ENCODE results near the gene R3HDM1.
A peak's percentile ranks its signal among the peaks of the same experiment; 100 is the strongest.
"Not testable (repeated sequence)": the region's sequence is repeated elsewhere in the genome, so short reads cannot be mapped to it uniquely, and the experiment has no call there.

The R3HDM1 gene

DNA sequence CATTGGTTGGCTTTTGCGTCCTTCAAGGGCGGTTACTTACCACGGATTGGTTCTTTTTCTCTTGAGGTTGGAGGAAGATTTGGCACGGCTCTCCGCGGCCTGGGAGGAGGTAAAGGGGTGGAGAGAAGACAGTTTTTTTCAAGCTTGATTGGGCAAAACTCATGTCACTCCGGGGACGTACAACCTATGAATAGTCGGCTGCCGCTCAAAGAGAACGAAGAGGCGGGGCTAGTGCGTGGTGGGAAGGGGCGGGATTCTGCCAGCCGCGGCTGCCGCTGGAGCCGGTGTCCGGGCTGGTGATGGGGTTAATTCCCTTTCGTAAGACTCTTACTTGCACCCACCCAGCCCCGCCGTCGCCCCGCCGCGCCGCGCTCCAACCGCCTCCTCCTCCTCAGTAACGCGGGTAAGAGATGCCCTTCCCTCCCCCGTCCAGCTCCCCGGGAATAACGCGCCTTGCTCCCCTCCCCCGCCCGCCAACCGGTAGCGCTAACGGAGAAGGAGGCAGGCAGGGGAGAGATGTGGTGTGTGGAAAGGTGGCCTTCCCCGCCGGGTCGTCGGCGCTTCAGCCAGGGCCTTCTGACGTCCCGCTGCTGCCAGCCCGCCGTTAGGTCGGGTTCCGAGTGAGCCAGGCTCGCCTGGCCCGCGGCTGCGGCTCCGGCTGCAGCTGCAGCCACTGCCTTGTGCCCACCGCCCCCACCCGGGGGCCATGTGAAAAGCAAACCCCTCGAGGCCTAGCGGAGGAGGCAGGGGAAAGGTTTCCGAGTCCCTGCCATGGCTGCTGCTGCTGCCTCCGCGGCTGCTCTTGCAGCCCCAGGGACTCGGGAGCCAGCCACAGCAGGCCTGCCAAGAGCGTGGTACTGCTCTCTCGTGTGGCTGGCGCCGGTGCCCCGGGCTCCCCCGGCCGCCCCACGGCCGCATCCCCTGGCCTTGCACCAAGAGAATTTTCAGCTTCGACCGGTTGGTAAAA is at the start of gene R3HDM1:
Gene R3HDM1, plus strand, starts transcription at position 254 of the 967 bp plus-strand sequence. CDS start 73,362 bp downstream, outside the sequence.
- DNase-seq, result peak; percentile 95

DNA sequence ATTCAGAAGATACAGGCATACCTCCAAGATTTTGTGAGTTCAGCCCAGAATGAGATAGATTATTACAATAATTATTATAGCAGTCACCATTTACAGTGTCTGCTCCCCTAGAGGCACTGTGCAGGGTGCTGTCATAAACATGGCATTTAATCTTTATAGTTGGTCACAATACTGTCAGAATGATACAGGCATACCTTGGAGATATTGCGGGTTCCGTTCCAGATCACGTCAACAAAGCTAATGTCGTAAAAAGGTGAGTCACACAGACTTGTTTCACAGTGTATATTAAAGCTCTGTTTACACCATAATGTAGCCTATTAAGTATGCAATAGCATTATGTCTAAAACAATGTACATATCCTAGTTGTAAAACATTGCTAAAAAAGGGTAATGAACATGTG is 45.8 kb upstream of the R3HDM1 start:
- DNase-seq, result no peak

DNA sequence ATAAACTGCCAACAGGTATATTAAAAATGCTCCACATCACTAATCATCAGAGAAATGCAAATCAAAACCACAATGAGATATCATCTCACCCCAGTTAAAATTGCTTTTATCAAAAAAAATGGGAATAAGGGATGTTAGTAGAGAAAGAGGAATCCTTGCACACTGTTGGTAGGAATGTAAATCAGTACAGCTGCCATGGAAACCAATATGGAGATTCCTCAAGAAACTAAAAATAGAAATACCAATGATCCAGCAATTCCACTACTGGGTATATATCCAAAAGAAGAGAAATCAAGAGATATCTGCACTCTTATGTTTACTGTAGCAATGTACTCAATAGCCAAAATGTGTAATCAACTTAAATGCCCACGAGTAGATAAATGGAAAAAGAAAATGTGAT is 40.9 kb upstream of the R3HDM1 start:
- DNase-seq, result no peak

DNA sequence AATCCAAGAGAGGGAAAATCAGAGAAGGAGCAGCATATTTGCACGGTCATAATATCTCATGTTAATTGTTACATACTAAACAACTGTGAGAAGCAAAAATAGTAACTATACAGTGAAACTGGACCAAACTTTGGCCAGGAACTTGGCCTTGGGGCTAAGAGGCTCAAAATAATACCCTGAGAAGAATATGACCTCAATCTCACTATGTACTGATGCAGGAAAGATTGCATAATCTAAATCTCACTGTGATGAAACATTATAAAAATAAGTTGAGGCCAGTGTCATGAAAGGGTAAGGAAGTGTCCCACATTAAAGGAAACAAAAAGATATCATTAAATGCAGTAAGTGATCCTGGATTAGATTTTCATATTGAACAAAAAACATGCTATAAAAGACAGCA is 36.8 kb upstream of the R3HDM1 start:
- DNase-seq, result no peak

DNA sequence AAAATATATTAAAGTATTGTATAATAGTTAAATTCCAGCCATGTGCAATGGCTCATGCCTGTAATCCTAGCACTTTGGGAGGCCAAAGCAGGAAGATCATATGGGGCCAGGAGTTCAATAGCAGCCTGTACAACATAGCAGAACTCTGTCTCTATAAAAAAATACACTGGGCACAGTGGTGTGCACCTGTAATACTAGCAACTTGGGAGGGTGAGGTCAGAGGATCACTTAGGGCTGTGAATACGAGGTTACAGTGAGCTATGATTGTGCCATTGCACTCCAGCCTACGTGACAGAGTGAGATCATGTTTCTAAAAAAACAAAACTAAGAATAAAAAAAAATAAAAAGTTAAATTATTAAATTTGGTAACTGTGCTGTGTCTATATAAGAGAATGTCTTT is 36.4 kb upstream of the R3HDM1 start:
- DNase-seq, result no peak

DNA sequence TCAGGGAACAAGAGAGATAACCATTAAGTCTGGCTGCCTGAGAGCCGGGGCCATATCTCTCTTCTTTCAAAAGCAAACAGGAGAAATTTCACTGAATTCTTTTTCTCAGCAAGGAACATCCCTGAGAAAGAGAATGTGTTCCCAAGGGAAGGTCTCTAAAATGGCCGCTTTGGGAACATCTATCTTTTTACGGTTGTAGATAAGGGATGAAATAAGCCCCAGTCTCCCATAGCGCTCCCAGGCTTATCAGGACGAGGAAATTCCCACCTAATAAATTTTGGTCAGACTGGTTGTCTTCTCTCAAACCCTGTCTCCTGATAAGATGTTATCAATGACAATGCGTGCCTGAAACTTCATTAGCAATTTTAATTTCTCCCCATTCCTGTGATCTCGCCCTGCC is 32.7 kb upstream of the R3HDM1 start:
- DNase-seq, result not testable (repeated sequence)

DNA sequence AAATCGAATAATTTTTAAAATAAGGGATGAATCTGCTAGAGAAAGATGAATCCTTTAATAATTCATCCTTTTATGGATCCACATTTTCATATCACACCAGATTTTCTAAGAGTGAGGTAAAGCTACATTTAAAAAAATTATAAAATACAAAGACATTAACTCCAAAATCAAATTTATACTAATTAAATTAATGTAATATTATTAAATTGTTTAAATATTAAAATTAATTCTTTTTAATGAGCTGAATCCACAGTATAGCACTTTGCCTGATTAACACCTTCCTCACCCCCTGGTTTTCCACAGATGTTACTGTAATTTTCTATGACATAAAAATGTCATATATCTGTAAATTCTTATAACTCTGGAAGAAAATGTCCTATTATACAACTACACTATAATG is 26.5 kb upstream of the R3HDM1 start:
- no peak for DNase-seq

DNA sequence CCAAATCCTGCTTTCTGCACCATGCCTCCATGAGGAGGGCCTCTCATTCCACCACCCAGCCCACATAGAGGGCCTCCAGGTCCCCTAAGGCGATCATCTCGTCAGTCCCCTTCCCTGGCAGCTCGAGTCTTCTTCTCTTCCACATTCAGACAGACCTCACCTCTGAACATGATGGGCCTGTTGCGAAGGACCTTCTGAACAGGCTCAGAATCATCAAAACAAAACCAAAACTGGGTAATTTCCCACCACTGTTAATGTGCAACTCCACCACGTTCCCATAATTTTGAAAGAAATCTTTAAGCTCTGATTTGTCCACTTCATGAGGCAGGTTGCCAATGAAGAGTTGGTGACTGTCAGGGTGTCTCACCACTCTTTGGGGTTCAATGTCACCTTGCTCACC is 20.7 kb upstream of the R3HDM1 start:
- no peak for DNase-seq

DNA sequence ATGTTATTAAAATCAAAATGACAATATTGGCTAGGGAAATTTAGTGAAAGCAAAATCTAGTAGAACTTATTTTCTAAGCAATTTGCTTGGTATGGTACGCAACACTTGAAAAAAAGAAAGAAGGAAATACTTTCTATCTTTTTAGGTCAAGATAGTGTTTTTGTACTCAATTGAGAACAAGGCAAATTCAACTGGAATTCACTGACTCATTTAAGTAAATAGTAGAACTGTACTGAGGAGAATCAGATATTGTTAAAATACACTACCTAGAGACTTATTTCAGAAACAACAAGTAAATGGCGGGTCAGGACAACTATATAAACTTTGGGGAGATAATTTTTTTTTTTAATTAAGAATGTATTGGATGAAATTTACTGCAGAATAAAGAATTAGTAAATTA is 19.2 kb upstream of the R3HDM1 start:
- no peak for DNase-seq

DNA sequence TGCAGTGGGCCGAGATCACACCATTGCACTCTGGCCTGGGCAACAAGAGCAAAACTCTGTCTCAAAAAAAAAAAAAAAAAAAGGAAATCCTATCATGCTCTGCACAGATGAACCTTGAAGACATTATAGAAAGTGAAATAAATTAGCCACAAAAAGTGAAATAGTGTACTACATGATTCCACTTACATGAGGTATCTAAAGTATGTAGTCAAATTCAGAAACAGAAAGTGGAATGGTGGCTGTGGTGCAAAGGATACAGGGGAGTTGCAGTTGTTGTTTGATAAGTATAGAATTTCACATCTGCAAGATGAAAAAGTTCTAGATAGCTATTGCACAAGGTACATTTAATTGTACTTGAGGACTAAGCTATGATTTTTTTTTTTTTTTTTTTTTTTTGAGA is 5.5 kb upstream of the R3HDM1 start:
- DNase-seq, result no peak

DNA sequence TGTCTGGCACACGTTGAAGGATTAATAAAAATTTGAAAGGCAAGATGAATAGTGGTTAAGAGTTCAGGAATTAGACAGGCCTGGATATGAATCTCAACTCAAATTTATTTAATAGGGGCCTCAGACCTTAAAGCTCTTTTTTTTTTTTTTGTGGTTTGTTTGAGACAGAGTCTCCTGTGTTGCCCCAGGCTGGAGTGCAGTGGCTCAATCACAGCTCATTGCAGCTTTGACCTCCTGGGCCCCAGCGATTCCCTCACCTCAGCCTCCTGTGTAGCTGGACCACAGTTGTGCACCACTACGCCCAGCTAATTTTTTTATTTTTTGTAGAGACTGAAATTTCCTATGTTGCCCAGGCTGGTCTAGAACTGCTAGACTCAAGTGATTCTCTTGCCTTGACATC is 3.3 kb upstream of the R3HDM1 start:
- no peak for DNase-seq

DNA sequence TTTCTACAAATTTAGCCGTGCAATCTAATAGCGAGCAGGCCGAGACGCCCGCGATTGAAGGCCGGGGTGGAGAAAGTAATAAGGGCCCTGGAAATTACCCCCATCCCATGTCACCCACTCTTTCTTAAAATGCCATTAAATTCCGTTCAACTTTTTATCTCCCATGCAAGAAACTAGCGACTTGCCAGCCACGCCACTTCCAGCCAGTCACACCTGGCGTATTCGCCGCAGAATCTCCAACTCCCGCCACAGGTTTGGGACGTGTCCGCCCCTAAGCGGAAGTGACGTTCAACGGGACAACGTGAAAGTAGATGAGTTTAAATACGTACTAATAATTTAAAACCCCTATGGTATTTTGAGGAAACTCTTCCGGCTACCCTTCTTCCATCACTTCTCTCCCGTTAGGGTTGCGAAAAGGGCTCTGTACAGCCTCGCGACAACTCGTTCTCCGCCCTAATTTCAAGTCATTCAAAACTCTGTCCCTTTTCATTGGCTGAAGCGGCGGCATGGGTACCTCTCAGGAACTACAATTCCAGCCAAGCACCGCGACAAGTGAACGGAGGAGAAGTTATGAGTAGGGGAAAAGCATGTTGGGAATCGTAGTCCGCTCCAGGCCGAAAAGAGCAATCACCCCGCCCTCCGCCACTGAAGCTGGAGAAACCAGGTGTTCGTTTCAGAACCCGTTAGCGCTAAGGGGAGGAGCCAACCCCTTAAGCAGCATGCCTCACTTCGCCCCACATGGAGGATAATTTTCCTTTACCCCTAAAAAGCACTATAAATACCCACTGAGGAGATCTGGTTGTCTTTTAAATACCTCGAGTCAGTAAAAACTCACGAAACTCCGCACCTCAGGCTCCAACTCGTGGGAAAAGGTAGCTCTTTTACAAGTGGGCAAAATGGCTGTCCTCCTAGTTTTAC is 712 bp upstream of the R3HDM1 start, which contains the start of gene ZRANB3:
Gene ZRANB3, minus strand, starts transcription at position 906 of the 918 bp plus-strand sequence.
- peak; percentile 93 for DNase-seq

DNA sequence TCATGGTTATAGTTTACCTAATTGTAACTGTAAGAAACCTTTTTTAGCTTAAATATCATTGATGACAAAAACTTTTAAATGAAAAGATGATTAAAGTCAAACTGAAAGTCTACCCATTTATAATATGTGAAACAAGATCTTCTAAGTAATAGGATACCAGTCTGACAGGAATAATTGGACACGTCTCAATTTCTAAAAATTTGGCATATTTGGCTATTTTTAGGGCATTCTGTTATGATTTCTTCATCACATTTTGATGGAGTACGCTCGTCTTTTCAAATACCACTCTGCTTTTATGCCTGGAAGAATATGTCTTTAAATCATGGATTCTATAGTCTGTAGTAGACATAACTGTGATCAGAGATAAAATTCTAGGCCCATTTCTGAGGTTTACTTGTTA is 1.3 kb downstream of the R3HDM1 start:
- no peak for DNase-seq

DNA sequence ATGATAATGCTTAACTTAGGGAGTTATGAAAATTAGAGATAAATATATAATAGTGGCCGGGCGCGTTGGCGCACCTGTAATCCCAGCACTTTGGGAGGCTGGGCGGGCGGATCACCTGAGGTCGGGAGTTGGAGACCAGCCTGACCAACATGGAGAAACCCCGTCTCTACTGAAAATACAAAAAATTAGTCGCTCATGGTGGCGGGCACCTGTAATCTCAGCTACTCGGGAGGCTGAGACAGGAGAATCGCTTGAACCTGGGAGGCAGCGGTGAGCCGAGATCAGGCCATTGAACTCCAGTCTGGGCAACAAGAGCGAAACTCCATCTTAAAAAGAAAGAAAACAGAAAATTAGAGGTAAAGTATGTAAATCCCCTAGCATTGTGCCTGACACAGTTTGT is 2.3 kb downstream of the R3HDM1 start:
- not testable (repeated sequence) for DNase-seq

DNA sequence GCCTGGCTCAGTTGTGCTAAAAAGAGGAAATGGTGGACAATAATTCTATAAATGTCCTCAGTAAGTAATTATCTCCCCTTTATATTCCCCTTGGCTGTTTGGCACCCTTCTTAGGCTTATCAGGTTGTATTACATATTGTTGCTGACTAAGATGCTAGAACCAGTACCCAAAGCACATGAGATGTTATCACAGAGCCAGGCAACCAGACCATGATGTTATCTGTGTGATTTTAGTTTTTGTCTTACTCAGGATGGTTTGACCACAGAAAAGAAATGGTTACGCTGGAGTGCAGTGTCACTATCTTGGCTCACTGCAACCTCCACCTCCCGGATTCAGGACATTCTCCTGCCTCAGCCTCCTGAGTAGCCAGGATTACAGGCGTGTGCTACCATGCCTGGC is 15.2 kb downstream of the R3HDM1 start:
- DNase-seq, result no peak

DNA sequence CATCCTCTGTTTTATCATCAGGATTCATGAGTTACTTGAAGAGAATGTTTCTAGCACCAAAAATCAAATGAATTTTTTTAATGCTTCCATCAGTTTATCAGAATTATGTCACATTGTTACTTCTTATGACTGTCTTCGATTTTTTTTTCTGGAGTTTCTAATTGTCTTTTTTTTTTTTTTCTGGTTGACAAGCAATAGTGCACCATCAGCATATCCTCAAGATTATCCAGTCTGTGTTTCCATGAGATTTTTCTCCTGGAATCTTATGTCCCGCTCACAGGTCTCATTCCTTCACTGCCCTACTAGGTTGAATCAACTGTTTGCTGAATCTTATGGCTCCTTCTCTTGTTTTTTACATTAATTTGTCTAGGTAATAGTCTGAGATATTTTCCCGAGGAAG is 16.0 kb downstream of the R3HDM1 start:
- DNase-seq, result no peak

DNA sequence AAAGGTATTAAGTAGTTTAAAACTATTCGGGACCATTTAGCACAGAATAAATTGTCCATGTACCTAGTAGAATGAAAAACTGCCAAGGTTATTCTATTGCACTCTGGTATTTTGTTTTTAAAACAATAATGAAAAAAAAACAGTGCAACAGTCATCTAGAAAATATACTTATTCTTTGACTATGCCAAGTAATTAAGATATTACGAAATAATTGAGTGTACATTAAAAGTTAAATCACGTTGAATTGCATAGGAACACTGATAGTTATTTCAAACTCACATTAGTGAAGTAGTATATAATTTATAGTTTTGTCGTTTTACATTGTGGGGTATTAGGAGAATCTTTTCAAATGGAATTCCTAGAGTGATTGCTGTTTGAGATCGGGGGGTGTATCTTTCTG is 20.1 kb downstream of the R3HDM1 start:
- no peak for DNase-seq

DNA sequence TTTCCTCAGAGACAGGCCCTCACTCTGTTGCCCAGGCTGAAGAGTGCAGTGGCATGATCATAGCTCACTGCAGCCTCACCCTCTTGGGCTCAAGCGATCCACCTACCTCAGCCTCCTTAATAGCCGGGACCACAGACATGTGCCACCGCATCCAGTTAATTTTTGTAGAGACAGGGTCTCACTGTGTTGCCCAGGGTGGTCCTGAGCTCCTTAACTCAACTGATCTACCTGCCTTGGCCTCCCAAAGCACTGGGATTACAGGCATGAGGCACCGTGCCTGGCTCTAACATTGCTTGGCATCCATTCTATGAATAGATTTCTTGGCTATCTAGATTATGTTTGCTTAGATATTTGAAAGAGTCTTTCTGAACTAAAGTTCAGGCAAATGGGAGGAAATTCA is 21.6 kb downstream of the R3HDM1 start:
- no peak for DNase-seq

DNA sequence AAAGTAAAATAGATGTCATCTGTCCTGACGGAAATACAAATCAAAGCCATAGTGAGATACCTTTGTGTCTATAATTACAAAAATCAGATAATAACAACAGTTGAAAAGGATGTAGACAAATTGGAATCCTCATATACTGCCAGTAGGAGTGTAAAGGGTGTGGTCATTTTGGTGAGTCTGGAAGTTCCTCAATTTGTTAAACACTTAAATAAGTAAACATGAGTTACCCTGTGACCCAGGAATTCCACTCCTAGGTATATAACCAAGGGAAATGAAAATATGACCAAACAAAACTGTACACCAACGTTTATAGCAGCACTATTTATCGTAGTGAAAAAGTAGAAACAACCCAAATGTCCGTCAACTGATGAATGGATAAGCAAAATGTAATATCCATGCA is 24.0 kb downstream of the R3HDM1 start:
- DNase-seq, result no peak

DNA sequence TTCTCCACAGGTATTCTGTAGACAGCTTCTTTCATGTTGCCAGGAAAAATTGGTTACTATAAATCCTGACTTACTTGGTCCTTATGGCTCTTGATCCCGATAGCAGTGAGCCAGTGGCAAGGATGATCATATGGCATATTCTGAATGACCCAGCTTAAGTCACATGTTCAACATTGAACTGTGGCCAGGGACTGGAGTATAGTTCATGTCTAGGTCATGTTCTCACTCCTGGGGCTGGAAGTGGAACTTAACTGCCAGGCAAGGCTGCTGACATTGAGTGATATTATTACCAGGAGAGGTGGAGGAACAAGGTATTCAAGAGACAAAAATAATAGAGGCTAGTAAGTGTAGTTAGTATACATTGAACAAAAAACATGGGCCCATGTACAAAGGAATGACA is 26.2 kb downstream of the R3HDM1 start:
- DNase-seq, result no peak

DNA sequence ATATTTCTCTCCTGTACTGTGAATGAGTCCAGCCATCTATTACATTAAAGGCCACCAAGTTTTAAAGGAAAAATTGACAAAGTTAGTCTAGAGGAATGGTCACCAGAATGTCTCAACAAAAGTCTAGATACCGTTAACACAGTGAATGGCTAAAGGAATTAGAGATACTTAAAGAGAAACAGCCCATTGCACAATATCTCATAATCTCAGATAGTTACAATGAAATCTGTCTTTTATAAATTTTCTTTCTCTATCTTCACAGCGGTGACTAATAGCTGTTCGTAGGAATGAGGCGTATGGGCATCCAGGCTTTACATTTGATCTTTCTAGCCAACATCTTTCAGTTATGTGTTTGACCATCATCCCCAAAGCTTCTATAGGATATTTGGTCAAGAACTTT is 30.6 kb downstream of the R3HDM1 start:
- DNase-seq, result no peak

DNA sequence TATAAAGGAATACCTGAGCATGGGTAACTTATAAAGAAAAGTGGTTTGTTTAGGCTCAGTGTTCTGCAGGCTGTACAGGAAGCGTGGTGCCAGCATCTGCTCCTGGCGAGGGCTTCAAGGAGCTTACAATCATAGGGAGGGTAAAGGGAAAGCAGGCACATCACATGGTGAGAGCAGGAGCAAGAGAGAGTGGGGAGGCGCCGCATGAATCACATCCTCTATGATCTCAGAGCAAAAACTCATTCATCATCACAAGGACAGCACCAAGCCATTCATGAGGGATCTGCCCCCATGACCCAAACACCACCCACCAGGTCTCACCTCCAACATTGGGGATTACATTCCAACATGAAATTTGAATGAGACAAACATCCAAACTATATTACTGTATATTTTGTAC is 32.5 kb downstream of the R3HDM1 start:
- DNase-seq, result no peak

DNA sequence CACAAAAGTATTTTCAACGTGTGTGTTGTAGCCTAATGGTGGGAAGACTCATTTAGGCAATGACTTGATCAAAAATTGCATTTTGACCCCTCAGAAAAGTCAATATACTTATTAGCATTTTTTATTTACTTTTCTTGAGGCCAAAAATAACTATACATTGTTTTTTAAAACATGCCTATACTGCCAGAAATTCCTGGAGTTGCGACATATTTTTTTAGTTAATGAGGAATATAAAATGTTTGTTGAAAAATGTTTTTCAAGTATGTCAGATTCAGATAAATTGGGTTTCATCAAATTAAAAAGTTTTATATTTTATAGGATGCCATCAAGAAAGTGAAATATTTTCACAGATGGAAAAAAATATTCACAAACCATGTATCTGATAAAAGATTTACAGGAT is 39.6 kb downstream of the R3HDM1 start:
- DNase-seq, result no peak

DNA sequence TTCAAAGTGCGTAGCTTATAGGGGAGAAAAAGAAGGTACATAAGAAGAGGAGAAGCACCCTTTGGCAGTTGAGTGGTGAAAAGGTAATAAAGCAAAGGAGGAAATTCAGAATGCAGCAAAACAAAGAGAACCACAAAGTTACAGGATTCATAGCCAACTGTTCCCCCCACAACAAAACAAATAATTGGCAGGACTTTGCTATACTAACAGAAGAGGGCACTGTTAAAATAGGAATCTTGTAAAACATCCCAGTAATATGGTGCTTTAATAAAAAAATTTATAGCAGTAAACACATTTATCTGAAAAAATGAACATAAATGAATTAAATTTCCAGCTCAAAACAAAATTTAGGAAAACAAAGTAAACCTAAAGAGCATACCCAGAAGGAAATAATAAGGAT is 42.3 kb downstream of the R3HDM1 start:
- DNase-seq, result no peak
